CMK (cell line): ENCODE results near the gene PLA2R1.

ENCODE experiments used
- DNase-seq: peaks from one replicate; pipeline ENCODE4 v3.0.0-alpha.2; 2010; ENCODE audit warnings: low read depth

Gene PLA2R1

DNA sequence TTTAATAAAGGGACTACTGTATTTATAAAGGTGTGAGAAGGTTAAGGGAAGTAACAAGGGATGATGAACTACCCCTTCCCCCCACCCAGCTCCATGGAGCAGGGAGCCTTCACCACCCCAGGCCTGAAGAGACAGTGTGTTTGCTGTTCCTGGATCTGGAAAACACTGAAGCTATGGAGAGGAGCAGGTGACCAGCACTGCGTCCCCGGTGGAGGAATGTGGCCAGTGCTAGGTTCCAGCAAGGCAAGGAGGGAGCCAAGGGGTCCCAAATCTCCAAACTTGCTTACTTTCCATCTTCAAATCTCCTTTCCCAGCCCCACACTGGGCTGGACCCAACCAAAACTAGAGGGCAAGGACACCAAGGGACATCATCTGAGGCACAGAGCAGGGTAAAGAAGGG lies 135.7 kb downstream of the PLA2R1 start:
- DNase-seq = no peak

- no peak for DNase-seq
Observed at GRCh38 chr2:159925975-159926374, 136.4 kb downstream of the PLA2R1 start.

DNA sequence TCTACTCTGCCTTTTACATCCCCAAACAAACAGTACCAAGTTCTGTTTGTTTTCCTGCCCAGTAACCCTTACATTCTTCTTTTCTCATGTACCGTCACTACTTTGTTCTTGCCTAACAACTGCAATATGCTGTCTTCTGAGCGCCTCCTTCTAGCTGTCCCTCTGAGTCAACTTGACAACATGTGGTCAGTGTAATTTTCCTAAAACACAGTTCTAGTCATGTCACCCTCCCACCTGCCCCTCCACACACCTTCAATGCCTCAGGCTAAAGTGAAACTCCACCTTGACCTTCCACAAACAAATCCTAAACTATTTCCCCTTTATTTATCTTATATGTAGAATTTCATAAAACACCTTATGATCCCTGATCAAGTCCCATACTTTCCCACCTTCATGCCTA lies 139.9 kb downstream of the PLA2R1 start:
- no peak for DNase-seq

- DNase-seq = peak; percentile 7
Observed at GRCh38 chr2:159921752-159922404, 140.5 kb downstream of the PLA2R1 start.

DNA sequence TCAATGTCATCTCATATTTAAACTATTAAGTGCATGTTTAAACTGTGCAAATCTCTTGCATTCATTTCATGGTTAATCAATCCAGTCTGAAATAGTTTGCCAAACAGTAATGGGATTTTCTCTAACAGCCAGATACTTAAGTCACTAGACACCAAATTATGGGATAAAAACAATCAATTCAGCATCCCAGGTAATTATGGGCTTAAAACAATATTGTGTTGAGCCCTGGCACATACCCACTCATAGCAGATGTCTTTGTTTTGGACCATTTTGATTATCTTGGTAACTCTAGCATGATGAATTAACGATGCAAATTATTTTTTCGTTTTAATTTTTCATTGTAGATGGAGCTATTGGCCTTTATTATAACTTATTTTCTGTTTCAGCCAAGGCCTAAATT lies 145.9 kb downstream of the PLA2R1 start:
- no peak for DNase-seq

DNA sequence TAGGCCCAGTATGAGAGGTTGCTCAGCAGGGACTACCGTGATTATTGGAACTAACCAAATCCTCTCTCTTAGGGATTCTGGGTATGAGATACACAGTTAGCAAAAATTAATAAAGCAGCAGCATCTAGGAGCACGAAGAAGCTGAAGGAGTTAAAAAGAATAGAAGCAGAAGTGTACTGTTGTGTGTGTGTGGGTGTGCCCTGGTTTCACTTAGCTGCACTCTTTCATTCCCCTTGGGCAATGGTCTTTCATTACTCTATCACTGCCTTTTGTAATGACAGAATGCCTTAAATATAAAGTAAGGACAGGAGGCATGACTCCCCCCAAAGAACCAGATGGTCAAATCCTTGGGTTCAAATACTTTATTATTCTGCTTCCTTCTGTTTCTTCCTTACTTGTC lies 148.5 kb downstream of the PLA2R1 start:
- no peak for DNase-seq

DNA sequence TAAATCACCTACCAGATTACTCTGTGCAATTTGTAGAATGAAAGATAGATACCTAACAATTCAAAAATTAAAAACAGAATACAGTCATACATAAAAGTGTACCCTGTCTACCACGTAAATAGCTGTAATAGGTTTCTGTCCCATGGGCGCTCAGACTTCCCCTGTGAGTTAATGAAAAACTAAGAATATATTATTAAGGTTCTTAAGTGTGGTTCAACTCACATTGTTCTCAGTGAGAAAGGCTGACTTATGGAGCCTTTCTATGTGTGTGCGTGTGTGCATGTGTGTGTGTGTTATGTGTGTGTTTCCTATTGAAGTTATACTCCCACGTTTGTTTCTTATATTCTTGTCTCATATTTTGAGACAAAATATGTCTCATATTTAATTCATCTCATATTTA lies 149.8 kb downstream of the PLA2R1 start:
- no peak for DNase-seq

DNA sequence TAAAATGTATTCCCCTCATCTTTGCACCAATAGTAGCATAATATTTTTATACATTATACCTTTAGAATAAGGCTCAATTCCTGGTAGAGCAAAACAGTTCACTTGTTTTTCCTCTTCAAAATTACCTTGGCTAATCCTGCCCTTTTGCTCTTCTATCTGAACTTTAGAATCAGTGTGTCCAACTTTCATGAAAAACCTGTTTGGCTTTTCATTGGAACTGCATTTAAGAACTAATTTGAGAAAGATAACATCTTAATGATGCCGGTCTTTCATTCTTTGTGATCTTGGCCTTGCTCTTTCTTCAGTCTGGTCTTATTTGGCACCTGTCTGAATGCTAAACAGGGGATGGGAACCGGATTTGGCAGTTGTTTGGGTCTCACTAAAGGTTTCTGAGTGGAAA lies 151.5 kb downstream of the PLA2R1 start:
- DNase-seq = no peak

- DNase-seq = no peak
Observed at GRCh38 chr2:159908623-159909022, 153.8 kb downstream of the PLA2R1 start.

DNA sequence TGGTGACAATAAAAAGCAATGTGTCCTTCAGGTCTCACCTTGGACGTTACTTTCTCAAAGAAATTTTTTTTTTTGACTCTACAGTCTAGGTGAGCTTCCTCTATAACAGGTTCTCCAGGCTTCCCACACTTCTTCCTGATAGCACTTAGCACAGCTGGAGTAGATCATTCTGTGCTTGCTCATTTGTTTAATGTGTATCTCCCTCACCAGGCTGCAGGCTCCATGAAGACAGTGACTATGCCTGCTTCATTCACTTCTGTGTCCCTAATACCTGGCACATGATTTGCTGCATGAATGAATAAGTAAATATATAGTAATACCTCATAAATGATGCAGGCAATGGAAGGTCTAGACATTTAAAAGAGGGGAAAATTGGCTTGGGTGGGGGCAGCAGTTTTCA lies 154.5 kb downstream of the PLA2R1 start:
- DNase-seq = no peak

- no peak for DNase-seq
Observed at GRCh38 chr2:159905926-159906714, 156.3 kb downstream of the PLA2R1 start.

DNA sequence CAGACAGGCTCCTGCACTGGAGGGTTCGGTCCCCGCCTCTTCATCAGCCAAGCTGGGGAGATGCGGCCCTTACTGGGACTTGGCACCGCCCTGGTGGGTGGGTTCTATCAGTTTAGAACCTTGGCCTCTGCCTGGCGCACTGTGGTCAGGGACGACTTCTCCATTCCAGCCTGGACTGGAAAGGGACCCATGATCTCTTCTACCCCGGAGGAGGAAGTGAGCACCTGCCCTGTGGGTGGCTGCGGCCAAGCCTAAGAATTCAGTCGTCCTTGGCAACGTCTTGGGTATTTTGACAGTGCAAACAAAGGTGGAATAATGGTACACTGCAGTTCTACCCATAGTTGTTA lies 157.5 kb downstream of the PLA2R1 start:
- DNase-seq = peak; percentile 58

DNA sequence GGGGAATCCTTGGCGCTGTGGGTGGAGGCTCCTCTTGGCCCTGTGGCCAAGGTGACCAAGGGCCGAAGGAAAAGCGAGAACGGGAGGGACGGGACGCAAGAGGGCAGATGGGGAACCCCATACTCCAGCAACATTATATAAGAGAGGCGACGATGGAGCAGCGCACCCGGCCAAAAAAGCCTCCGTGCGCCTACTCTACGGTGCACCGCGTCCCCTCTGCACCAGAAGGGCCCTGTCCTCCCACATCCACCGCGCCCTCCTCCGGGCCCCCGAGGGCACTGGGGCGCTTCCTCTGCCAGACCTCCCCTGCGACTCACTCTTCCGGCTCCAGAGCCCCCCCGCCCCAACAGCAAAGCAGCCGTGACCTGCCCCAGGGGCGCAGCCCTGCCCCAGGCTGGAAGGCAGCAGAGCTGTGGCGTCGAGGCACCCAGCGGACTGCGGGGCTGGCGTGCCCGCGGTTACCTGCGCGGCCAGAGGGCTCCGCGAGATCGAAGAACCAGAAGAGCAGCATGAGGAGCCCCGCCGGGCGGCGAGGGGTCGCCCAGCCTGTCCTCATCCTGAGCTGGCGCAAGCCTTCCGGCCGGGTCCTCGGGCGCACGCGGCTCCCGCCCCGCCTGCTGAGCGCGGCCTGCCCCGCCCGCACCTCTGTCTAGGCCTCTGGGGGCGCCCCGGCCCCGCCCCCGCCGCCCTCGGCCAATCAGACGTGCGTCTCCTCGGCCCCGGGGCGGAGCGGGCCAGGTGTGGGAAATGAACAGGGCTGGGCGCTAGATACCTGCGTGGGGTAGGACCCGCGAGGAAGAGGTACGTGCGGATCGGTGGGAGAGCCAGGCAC lies 158.1 kb downstream of the PLA2R1 start, which contains the start of gene LY75:
TSS of gene LY75 (minus strand) at position 630 of the 832 bp plus-strand sequence.
- DNase-seq = peak; percentile 38

DNA sequence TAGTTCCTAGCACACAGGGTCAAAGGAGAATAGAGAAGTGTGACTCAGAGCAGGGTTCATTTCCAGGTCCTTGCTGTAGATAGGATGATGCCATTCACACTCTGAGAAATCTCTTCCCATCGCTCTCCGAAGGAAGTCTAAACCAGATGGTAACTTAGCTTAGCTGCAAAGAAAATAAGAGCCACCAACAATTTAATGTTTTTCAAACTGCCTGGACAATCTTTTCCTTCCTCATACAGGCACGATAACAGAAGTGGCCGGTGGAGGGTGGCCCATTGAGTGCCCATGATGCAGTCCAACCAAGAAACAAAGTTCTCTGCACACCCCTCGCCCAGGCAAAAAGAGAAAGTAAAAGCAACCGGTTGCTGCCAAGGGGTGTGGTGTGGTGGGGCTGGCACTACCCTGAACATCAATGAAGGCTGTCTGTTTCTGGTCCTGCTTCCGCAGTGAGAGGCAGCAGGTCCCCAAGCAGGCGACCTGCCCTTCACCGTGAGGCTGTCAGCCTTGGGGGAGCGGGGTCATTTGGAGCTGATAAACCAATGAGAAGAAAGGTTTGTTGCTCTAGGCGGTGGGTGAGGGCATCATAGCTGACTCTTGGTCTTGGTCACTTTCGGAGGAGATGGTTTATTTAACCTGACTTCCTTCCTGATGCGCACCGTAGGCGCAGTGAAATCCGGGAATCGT lies 158.8 kb downstream of the PLA2R1 start:
- DNase-seq = no peak

- DNase-seq = no peak
Observed at GRCh38 chr2:159902722-159903121, 159.7 kb downstream of the PLA2R1 start.

- DNase-seq = no peak
Observed at GRCh38 chr2:159900343-159900742, 162.1 kb downstream of the PLA2R1 start.

DNA sequence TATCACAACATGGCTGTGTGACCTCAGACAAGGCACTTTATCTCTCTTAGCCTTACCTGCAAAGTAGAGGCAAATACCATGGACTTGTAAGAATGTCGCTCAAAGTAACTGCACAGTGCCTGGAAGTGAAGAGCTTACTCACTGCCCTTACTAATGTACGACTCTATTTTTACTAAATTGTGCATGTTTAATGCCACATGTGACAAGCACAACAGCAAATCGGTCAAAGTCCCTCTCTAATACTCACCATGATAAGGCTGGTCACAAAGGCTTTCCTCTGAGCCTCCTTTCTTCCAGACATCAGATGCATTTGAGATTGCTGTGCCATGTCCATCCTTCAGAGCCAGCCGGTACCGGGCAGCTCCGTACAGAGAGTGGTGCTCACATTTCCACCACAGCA lies 164.0 kb downstream of the PLA2R1 start:
- no peak for DNase-seq

DNA sequence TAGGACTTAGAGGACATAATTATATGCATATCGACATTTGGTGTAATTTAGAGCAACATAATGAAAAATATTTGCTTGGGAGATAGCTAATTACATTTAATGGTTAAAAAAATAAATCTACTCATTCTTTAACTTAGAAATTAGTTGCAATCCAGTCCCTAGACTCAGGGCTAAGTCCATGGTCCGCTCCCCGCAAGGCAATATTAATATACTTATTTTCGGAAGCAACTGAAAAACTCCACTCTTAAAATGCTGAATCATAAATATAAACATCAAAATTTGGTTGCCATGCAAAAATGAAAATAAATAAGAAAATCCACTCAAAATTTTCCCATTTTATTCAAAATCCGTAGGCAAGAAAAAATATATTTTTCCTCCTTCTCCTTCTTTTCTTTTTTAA lies 164.7 kb downstream of the PLA2R1 start:
- DNase-seq = no peak

DNA sequence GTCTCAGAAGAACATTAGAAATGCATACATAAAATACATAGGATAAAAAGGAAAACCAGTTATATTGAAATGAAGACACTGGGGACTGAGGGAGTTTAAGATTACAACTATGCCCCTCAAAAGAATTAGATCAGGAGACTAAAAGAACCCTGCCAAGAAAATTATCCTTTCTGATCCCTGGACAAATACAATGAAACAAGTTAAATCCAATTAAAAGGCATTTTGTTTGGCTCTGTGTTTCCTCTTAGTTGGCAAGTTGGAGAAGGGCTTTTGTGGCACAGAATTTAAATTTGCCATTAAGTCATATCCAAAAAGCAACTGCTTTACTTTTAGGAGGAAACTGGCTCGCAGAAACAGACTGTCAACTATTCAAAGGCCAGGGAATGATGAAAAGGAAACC lies 165.3 kb downstream of the PLA2R1 start:
- DNase-seq = no peak

DNA sequence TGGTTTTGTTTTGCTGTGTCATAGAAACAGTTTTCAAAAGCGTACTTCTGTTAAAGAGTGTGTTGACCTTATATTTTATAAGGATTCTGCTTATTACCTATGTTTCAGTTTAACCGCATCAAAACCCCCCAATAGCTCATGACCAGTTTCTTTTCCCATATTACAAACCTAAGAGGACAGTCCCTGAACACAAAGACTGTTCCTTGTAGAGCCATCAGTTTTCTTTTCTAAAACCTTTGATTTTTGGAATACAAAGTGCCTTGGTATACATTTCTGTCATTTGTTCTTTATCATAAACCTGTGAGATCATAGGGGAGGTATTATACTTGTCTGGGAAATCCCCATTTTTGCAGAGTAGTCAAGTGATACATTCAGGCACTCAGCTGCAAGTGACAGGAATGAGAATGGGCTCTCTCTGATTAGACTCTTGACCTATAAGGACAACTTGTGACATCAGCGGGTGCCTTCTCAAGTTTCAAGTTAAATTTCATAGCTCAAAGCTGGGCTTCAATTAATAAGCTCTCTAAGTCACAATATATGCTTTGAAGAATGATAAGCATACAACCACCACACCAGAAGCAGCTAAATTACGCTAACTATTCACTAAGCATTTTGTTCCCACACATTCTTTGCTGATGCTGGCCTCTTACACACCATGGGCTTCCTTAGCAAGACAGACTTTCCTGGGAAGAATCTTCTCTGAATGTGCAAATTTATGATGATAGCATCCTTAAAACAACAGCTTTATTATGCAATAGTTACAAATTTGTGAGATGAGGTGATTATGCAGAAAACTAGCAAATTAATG lies 167.0 kb downstream of the PLA2R1 start:
- DNase-seq = no peak

DNA sequence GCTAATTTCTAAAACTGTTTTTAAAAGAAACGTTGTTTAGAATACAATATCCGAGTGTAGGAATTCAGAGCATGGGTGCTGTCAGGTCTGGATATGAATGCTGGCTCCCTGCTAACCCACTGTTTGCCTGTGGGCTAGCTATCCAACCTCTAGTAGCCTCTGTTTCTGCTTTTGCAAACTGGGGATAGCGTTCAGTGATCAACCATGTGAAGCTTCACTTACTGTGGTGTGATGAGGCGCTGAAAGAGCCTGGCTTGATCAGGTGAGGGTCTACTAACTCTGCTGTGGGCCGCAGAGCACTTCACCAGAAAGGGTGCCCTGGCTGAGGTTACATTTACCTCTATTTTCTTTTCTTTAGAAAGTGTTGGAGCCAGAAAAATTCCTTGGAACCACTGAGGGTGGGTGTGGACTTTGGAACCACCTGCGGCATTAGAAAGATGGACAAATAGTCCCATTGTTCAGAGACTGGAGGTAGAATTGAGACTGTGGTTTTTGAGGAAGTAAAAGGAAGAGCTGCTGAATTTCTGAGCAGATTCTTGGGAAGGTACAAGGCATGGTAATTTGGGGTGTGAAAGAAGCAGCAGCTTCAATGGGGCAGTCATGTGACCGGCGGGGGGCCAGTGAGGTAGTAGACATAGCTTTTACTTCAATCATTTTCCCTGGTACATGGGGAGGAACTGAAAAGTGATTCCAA lies 168.1 kb downstream of the PLA2R1 start:
- no peak for DNase-seq
